ENCODE measurements around the gene FUT3. TPM values are rescaled to one million over a fixed set of nuclear protein-coding genes. Genes with fewer than 3 reads are reported as not detected.
"Not testable (repeated sequence)": the region's sequence is repeated elsewhere in the genome, so short reads cannot be mapped to it uniquely, and the experiment has no call there.

Gene FUT3
- total RNA-seq, 2 experiments from 2014 or later, result not detected

DNA sequence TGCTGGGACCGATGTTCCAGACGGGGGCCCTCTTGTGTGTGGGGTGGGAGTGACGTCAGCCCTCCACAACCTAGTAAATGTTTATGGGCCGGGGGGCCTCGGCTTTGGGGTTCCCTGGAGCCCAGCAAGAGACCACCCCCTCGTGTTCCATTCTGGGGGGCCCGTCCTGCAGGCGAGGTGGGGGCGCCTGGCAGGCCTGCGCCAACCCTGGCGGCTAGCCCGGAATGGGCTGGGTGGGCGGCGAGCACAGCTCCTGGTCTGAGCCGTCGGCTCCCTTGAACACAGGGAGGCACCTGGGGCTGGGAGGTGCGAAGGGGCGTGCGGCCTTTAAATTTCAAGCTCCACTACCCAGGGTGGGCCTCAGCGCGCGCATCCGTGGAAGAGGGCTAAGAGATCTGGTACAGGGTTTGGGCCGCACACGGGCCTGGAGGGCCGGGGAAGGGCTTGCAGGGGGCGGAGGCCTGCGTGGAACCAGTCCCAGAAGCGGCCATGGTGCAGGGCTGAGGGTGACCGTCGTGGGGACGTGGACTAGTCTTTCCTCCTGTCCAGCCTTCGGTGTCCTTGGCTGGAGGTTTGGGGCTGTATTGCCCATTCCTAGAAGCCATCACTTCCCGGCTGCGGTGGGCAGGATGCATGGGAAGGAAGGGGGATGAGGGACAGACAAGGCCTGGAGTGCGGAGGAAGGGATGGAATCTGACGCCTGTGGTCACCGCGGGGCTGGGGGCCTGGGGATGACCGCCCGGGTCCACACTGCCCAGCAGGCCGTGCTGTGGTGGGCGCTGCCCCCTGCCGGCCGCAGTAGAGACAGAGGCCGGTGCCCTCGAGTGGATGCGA lies 40.9 kb upstream of the FUT3 start:
- Mint-ChIP-seq H3K9me3 (ENCODE audit: low read depth) (no peaks in the 10 kb centered on the region), H3K27ac (no peak overlapping the region), H3K27me3 (peaks cover 3% of the 10 kb centered on the region), H3K4me3 (no peak overlapping the region), H3K36me3 (no peaks in the 10 kb centered on the region), H3K4me1 (no peaks in the 10 kb centered on the region)
- CTCF ChIA-PET, result interaction anchor here (0.9 to 3.1 kb wide), 4 partner anchors 24 to 130 kb away, joined by 3 to 19 read pairs (median 3); partner anchors contain the start of genes FUT6 and NRTN
- ATAC-seq, result peak; percentile 60
- DNase-seq, result no peak

DNA sequence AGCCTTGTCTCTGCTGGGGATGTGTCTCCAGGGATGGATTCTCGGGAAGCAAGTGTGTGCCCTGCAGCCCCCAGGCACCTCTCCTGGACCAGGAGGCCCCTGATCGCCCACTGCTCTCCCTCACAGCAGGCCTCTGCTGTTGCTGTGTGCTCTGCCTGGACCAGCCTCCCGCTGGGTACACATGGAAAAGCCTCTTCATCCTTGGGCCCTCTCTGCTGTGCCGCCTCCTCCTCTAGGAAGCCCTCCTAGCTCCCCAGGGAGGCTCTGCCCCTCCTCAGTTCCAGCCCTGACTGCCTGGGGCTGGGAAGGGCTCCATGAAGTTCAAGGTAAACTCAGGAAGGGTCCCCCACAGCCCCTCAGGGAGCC lies 40.3 kb upstream of the FUT3 start:
- no peaks in the 10 kb centered on the region for H3K4me1 Mint-ChIP-seq
- H3K36me3 Mint-ChIP-seq, result no peaks in the 10 kb centered on the region
- no peak overlapping the region for H3K27ac Mint-ChIP-seq
- H3K27me3 Mint-ChIP-seq, result peaks cover 3% of the 10 kb centered on the region
- H3K9me3 Mint-ChIP-seq (ENCODE audit: low read depth), result no peaks in the 10 kb centered on the region
- no peak overlapping the region for H3K4me3 Mint-ChIP-seq
- DNase-seq, result no peak
- CTCF ChIA-PET, result interaction anchor here (0.8 to 3.1 kb wide), 3 partner anchors 76 to 131 kb away, joined by 3 to 19 read pairs (median 3); partner anchors contain the start of gene NRTN
- ATAC-seq, result no peak

DNA sequence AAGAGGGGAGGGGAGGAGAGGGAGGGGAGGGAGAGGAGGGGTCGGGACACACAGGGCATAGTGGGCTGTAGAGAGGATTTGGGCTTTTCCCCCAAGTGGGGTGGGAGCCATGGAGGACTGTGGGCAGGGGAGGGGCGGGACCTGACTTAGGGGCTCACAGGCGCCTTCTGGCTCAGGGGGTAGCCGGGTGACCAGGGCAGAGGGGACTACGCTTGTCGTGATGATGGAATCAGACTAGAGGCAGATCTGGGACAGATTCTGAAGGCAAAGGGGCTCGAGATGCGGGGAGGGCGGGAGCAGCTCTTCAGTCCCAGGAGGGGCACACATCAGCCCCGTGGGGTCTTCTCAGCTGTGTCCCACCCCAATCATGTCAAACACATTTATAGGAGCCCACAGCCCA lies 38.9 kb upstream of the FUT3 start:
- ATAC-seq, result no peak
- no peaks in the 10 kb centered on the region for H3K9me3 Mint-ChIP-seq (ENCODE audit: low read depth)
- CTCF ChIA-PET, result interaction anchor here (0.8 to 3.1 kb wide), 2 partner anchors 81 to 86 kb away, joined by 3 to 19 read pairs; partner anchors contain the start of gene NRTN
- H3K27ac Mint-ChIP-seq, result no peak overlapping the region
- H3K36me3 Mint-ChIP-seq, result no peaks in the 10 kb centered on the region
- no peak for DNase-seq
- no peak overlapping the region for H3K4me3 Mint-ChIP-seq
- H3K4me1 Mint-ChIP-seq, result no peaks in the 10 kb centered on the region
- H3K27me3 Mint-ChIP-seq, result peaks cover 3% of the 10 kb centered on the region

DNA sequence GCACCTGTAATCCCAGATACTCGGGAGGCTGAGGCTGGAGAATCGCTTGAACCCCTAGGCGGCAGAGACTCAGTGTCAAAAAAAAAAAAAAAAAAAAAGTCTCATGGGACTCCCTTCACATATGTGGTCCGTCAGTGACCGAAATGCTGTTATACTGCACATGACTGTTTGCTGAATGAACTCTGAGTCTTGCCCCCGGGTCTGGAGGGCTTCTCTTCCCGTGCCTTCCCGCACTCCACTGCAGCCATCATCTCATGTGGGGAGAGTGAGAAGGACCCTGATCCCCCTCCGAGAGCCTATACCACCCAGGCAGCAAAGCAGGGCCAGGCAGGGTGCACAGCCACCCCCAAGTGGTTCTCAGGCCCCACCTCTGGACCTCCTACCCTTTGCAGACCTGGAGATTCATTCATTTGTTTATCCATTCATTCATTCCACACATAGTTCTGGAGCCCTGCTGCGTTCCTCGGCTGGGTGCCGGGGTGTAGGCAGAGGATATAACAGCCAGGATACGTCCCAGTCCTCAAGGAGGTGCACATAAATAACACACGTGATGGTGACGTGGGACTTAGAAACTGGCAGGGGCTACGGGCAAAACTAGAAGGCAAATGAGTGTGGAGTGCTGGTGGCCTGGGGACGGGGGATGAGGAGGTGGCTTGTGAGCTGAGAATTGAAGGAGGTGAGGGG lies 38.2 kb upstream of the FUT3 start:
- CTCF ChIA-PET, result interaction anchor here (3.1 kb wide), 1 partner anchor 85 kb away, joined by 19 read pairs; the partner anchor contains the start of gene NRTN

DNA sequence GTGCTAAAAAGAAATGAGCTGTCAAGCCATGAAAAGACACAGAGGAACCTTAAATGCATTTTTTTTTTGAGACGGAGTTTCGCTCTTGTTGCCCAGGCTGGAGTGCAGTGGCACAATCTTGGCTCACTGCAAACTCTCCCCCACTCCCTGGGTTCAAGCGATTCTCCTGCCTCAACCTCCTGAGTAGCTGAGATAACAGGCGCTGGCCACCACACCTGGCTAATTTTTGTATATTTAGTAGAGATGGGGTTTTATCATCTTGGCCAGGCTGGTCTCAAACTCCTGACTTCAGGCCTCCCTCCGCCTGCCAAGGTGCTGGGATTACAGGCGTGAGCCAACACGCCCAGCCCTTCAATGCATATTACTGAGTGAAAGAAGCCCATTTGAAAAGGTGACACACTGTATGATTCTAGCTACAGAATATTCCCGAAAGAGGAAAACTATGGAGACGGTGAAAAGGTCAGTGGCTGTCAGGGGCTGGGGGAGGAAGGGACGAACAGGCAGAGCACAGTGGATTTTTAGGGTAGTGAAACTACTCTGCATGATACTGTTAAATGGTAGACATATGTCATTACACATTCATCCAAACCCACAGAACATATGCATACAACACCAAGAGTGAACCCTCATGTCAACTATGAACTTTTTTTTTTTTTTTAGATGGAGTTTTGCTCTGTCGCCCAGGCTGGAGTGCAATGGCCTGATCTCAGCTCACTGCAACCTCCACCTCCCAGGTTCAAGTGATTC lies 33.0 kb upstream of the FUT3 start:
- CTCF ChIA-PET, result interaction anchor here (1.2 kb wide), 1 partner anchor 80 kb away, joined by 7 read pairs; no protein-coding TSS in a partner anchor
- not testable (repeated sequence) for ATAC-seq; H3K36me3 Mint-ChIP-seq; H3K4me1 Mint-ChIP-seq; H3K9me3 Mint-ChIP-seq (ENCODE audit: low read depth); H3K4me3 Mint-ChIP-seq; H3K27ac Mint-ChIP-seq; DNase-seq
- H3K27me3 Mint-ChIP-seq, result peaks cover 12% of the 10 kb centered on the region

More for the DNA sequence above, 38.2 kb upstream of the FUT3 start:
- Mint-ChIP-seq H3K27me3 (peaks cover 3% of the 10 kb centered on the region), H3K4me1 (no peaks in the 10 kb centered on the region), H3K9me3 (ENCODE audit: low read depth) (no peaks in the 10 kb centered on the region), H3K36me3 (no peaks in the 10 kb centered on the region), H3K27ac (no peak overlapping the region), H3K4me3 (no peak overlapping the region)
- DNase-seq (no peak), ATAC-seq (no peak)

DNA sequence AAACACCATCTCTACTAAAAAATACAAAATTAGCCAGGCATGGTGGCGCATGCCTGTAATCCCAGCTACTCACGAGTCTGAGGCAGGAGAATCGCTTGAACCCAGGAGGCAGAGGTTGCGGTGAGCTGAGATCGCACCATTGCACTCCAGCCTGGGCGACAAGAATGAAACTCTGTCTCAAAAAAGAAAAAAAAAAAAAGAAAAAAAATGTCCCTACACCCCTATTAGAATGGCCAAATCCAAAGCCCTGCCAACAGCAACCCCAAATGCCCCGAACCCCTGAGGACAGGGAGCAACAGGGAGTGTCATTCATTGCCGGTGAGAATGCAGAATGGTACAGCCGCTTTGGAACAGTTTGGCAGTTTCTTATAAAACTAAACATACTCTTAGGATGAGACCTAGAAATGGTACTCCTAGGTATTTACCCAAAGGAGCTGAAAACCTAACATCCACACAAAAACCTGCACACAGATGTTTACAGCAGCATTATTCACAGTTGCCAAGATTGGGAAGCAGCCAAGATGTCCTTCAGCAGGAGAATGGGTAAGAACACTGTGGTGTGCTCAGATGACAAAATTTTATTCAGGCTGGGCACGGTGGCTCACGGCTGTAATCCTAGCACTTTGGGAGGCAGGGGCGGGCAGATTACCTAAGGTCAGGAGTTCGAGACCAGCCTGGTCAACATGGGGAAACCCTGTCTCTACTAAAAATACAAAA lies 32.1 kb upstream of the FUT3 start:
- H3K4me3 Mint-ChIP-seq; DNase-seq; H3K36me3 Mint-ChIP-seq; H3K9me3 Mint-ChIP-seq (ENCODE audit: low read depth); ATAC-seq; H3K4me1 Mint-ChIP-seq; H3K27ac Mint-ChIP-seq: not testable (repeated sequence)
- CTCF ChIA-PET, result interaction anchor here (0.6 to 1.2 kb wide), 2 partner anchors 79 to 165 kb away, joined by 3 to 7 read pairs; no protein-coding TSS in a partner anchor
- H3K27me3 Mint-ChIP-seq, result peaks cover 12% of the 10 kb centered on the region

DNA sequence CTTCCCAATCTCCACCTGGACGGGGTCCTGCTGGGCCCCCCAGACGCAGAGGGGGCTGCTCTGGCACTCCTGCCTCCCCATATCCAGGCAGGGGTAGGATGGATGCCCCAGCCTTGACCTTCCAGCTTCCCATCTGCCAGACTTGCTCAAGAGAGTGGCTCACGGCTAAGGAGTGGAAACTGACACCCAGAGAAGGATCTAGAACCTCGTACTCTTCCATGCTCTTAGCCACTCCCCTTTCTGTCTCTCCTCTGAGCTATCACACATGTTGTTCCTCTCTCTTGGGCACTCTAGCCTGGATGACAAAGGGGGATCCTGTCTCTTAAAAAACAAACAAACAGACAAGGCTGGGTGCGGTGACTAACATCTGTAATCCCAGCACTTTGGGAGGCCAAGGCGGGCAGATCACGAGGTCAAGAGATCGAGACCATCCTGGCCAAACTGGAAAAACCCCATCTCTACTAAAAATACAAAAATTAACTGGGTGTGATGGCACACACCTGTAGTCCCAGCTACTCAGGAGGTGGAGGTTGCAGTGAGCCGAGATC lies 31.2 kb upstream of the FUT3 start:
- no peak for DNase-seq
- CTCF ChIA-PET, result interaction anchor here (0.6 kb wide), 1 partner anchor 164 kb away, joined by 3 read pairs; no protein-coding TSS in a partner anchor
- Mint-ChIP-seq H3K36me3 (no peaks in the 10 kb centered on the region), H3K9me3 (ENCODE audit: low read depth) (no peaks in the 10 kb centered on the region), H3K4me3 (no peak overlapping the region), H3K27ac (no peak overlapping the region), H3K4me1 (no peaks in the 10 kb centered on the region), H3K27me3 (peaks cover 12% of the 10 kb centered on the region)
- ATAC-seq, result no peak

DNA sequence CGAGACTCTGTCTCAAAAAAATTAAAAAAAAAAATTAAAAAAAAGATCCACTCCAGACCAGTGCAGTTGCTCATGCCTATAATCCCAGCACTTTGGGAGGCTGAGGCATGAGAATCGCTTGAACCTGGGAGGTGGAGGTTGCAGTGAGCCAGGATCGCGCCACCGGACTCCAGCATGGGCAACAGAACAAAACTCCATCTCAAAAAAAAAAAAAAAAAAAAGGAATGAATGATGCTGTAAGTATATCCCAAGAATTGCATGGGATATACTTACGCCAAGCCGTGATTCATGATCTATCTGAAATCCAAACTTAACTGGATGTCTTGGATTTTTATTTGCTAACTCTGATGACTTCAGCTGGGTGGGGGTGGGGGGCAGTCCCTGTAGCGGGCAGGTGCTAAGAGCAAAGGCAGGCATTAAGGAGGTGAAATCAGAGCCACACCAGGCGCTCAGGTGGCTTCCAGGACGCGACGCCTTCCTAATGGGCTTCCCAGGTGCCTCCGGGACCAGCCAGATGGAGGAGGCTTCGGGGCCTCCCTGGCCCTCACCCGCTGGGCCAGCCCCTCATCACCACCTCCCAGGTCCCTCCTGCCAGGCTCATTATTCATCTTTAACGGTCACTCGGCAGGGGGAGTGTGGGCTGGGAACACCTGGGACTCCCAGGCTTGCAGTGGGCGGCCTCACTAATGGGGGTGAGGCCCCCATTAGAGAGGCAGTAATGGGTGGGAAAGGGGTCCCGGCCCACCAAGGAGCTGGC lies 30.5 kb upstream of the FUT3 start:
- Mint-ChIP-seq H3K27me3 (peaks cover 12% of the 10 kb centered on the region), H3K4me1 (no peaks in the 10 kb centered on the region), H3K9me3 (ENCODE audit: low read depth) (no peaks in the 10 kb centered on the region), H3K27ac (no peak overlapping the region), H3K4me3 (no peak overlapping the region), H3K36me3 (no peaks in the 10 kb centered on the region)
- CTCF ChIA-PET, result no interaction called here
- ATAC-seq, result no peak
- no peak for DNase-seq

DNA sequence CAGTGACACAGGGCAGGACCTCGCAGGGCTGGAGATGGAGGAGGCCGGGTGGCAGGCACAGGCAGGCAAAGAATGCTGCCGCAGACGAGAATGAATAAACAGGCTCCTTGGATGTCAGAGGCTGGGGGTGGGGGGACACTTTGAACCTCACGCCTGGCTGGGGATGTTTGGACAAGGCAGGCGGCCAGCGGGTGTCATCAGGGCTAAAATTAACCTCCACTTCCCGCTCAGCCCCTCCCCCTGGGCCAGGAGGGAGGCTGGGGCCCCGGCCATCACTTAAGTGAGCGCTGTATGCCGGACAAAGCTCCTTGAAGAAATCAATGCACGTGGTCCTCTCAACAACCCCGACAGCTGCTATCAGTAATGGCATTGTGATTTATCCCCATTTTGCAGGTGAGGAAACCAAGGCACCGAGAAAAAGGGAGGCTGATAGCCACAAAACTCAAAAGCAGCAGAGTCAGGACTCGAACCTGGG lies 29.4 kb upstream of the FUT3 start:
- CTCF ChIA-PET, result no interaction called here
- no peak for DNase-seq
- H3K27ac Mint-ChIP-seq, result no peak overlapping the region
- no peak for ATAC-seq
- no peak overlapping the region for H3K4me3 Mint-ChIP-seq
- no peaks in the 10 kb centered on the region for H3K36me3 Mint-ChIP-seq
- no peaks in the 10 kb centered on the region for H3K9me3 Mint-ChIP-seq (ENCODE audit: low read depth)
- peaks cover 12% of the 10 kb centered on the region for H3K27me3 Mint-ChIP-seq
- H3K4me1 Mint-ChIP-seq, result no peaks in the 10 kb centered on the region

DNA sequence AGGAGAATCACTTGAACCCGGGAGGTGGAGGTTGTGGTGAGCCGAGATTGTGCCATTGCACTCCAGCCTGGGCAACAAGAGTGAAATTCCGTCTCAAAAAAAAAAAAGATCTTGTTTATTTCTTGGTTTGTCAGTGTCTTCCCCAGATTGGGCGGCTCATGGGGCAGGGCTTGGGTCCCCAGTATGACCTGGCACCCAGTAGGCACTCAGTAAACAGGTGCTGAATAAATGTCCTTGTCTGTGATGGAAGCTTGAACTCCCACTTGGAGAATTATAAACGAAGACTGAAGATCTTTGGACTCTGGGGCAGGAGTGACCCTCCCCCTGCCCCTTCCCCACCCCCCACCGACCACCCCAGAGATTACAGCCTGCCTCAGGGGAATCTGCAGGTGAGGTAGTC lies 28.9 kb upstream of the FUT3 start:
- no peaks in the 10 kb centered on the region for H3K4me1 Mint-ChIP-seq
- ATAC-seq (no peak), DNase-seq (no peak)
- H3K36me3 Mint-ChIP-seq, result no peaks in the 10 kb centered on the region
- CTCF ChIA-PET, result no interaction called here
- H3K27ac Mint-ChIP-seq, result no peak overlapping the region
- H3K27me3 Mint-ChIP-seq, result peaks cover 12% of the 10 kb centered on the region
- no peak overlapping the region for H3K4me3 Mint-ChIP-seq
- no peaks in the 10 kb centered on the region for H3K9me3 Mint-ChIP-seq (ENCODE audit: low read depth)

DNA sequence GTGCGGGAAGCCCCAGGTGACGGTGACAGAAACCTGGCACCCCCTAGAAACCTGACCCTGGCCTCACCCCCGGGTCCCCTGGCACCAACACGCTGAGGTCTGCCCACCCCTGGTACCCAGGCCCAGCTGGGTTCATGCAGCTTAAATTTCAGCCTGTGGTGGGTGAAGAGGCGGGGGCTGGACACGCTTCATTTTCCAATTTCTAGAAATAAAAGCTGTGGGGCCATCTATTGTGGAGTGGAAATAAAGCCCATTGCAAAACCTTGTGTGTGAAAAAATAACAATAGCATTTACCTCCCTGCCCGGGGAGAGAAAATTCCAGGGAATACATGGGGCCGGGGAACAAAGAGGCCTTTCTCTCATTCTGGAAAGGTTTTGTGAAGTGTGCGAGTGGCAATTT lies 26.6 kb upstream of the FUT3 start:
- H3K4me3 Mint-ChIP-seq, result no peak overlapping the region
- H3K27ac Mint-ChIP-seq, result no peak overlapping the region
- ATAC-seq (no peak), DNase-seq (no peak)
- H3K27me3 Mint-ChIP-seq, result peaks cover 9% of the 10 kb centered on the region
- H3K4me1 Mint-ChIP-seq, result no peaks in the 10 kb centered on the region
- H3K9me3 Mint-ChIP-seq (ENCODE audit: low read depth), result no peaks in the 10 kb centered on the region
- CTCF ChIA-PET, result no interaction called here
- H3K36me3 Mint-ChIP-seq, result no peaks in the 10 kb centered on the region

DNA sequence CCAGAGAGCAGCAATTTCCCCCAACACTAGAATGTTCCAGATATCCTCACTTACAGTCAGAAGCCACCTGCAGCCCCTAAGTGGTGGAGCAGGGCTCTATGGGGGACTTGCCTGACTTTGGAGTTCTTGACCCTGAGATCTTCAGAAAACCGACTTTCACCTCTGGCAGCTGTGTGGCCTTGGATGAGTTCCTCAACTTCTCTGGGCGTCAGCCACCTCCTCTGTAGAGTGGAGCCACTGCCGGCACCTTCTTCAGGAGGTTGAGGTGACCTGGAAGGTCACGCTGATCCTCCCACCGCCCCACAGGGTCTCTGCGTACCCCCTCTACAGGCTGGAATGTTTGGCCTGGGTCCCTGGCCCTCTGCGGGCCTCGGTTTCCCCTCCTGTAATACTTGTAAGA lies 26.2 kb upstream of the FUT3 start:
- ATAC-seq (no peak), DNase-seq (no peak)
- Mint-ChIP-seq H3K27ac (no peak overlapping the region), H3K9me3 (ENCODE audit: low read depth) (no peaks in the 10 kb centered on the region), H3K27me3 (peaks cover 7% of the 10 kb centered on the region), H3K4me3 (no peak overlapping the region), H3K36me3 (no peaks in the 10 kb centered on the region), H3K4me1 (no peaks in the 10 kb centered on the region)
- CTCF ChIA-PET, result no interaction called here

Measured in activated CD8-positive, alpha-beta memory T cell treated with anti-CD3 and anti-CD28 coated beads, Interleukin-2, amount 10 ng/mL, durations not matched to agents 7 days and 5 days (primary cell).